GM18499 (cell line): ENCODE measurements around the gene FEM1B.

Experiments used
- ATAC-seq: cut with Tn5 transposase; IDR thresholded peaks from one replicate; pipeline ENCODE4 v1.9.1; 2021; ENCODE audit warnings: moderate number of reproducible peaks; ENCODE audit not compliant: insufficient read depth, unreplicated experiment

The FEM1B gene

GRCh38 chr15:68317281-68318007, 39.9 kb downstream of the FEM1B start:
- ATAC-seq, result no peak

GRCh38 chr15:68318008-68318835, 40.7 kb downstream of the FEM1B start:
- ATAC-seq, result no peak

- no peak for ATAC-seq
These were observed 41.7 kb downstream of the FEM1B start for GRCh38 chr15:68318931-68319909.

- ATAC-seq, result no peak
These were observed 42.5 kb downstream of the FEM1B start for GRCh38 chr15:68319997-68320396.

- no peak for ATAC-seq
These were observed 43.7 kb downstream of the FEM1B start for GRCh38 chr15:68321229-68321628.

- no peak for ATAC-seq
These were observed 45.3 kb downstream of the FEM1B start for GRCh38 chr15:68322796-68323195.

- no peak for ATAC-seq
These were observed 48.2 kb downstream of the FEM1B start for GRCh38 chr15:68325726-68326125.

- ATAC-seq, result no peak
These were observed 49.3 kb downstream of the FEM1B start for GRCh38 chr15:68326711-68327354.

- no peak for ATAC-seq
These were observed 50.9 kb downstream of the FEM1B start for GRCh38 chr15:68328443-68328842.

GRCh38 chr15:68328964-68329363, 51.4 kb downstream of the FEM1B start:
- no peak for ATAC-seq

GRCh38 chr15:68330416-68330815, 52.9 kb downstream of the FEM1B start:
- no peak for ATAC-seq

GRCh38 chr15:68330901-68331300, 53.4 kb downstream of the FEM1B start:
- ATAC-seq, result no peak

GRCh38 chr15:68332266-68332665, 54.7 kb downstream of the FEM1B start:
- ATAC-seq, result no peak

- no peak for ATAC-seq
These were observed 56.4 kb downstream of the FEM1B start for GRCh38 chr15:68333775-68334470.

- ATAC-seq, result no peak
These were observed 57.1 kb downstream of the FEM1B start for GRCh38 chr15:68334661-68335124.

GRCh38 chr15:68335251-68335650, 57.7 kb downstream of the FEM1B start:
- no peak for ATAC-seq

GRCh38 chr15:68335655-68336054, 58.1 kb downstream of the FEM1B start:
- ATAC-seq, result no peak

- ATAC-seq, result no peak
These were observed 59.0 kb downstream of the FEM1B start for GRCh38 chr15:68336516-68336915.

GRCh38 chr15:68337826-68338225, 60.3 kb downstream of the FEM1B start:
- no peak for ATAC-seq
